Panc1 (cell line): ENCODE results near the gene KCNQ2.

Source experiments
- POLR2AphosphoS5 ChIP-seq: IDR thresholded peaks from 2 replicates; pipeline ENCODE4 v1.6.1; 2012; ENCODE audit warnings: mild to moderate bottlenecking, low read depth, low read length, moderate library complexity
- TF ChIP-seq, protein P1 (sequence below): fragments of 450-650 bp; IDR thresholded peaks from 2 replicates; pipeline ENCODE4 v1.5.1; 2017; ENCODE audit warnings: mild to moderate bottlenecking

DNA sequence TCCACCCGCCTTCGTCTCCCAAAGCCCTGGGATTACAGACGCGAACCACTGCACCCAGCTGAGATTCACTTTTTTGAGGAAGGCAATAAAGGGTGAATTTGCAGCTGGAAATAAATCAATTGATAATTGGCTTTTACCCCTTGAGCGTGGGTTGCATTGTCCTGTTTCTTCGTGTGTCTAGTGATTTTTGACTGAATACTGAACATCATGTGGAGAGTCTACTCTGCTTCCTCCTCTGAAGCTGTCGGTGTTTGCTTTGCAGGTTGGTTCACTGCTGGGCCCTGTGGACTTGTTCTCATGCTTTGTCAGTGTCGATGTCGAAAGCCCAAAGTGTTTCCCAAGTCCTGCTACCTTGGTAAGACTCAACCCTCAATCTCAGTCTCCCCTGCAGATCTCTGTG is 32.2 kb upstream of the KCNQ2 start:
- TF ChIP-seq POLR2AphosphoS5, result no peak
- TF ChIP-seq, protein P1, sequence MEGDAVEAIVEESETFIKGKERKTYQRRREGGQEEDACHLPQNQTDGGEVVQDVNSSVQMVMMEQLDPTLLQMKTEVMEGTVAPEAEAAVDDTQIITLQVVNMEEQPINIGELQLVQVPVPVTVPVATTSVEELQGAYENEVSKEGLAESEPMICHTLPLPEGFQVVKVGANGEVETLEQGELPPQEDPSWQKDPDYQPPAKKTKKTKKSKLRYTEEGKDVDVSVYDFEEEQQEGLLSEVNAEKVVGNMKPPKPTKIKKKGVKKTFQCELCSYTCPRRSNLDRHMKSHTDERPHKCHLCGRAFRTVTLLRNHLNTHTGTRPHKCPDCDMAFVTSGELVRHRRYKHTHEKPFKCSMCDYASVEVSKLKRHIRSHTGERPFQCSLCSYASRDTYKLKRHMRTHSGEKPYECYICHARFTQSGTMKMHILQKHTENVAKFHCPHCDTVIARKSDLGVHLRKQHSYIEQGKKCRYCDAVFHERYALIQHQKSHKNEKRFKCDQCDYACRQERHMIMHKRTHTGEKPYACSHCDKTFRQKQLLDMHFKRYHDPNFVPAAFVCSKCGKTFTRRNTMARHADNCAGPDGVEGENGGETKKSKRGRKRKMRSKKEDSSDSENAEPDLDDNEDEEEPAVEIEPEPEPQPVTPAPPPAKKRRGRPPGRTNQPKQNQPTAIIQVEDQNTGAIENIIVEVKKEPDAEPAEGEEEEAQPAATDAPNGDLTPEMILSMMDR, result no peak
